H1 (cell line): Measurements from ENCODE around the gene ZNF593. TPM values are rescaled to one million over a fixed set of nuclear protein-coding genes. Genes with fewer than 3 reads are reported as not detected.

ENCODE experiments used
- ASH2L ChIP-seq: fragments of 200-600, 300-600 bp; sonication (generic); IDR thresholded peaks from one replicate; pipeline ENCODE4 v1.7.1; 2017; ENCODE audit warnings: low read length
- ATF3 ChIP-seq: IDR thresholded peaks from 2 replicates; pipeline ENCODE4 v1.6.1; 2011; ENCODE audit warnings: low read depth, mild to moderate bottlenecking, low read length; ENCODE audit not compliant: insufficient read depth
- BACH1 ChIP-seq: IDR thresholded peaks from 2 replicates; pipeline ENCODE4 v1.6.1; 2012; ENCODE audit warnings: low read length, improper control_type of control experiment
- CTBP2 ChIP-seq: IDR thresholded peaks from 2 replicates; pipeline ENCODE4 v1.7.0; 2011; ENCODE audit warnings: borderline replicate concordance, mild to moderate bottlenecking, moderate library complexity, mixed read lengths, low read length; ENCODE audit not compliant: insufficient read depth, insufficient read length
- EGR1 ChIP-seq: IDR thresholded peaks from 2 replicates; pipeline ENCODE4 v1.6.1; 2011; ENCODE audit warnings: low read depth, low read length, borderline replicate concordance
- EP300 ChIP-seq, 2 experiments: IDR thresholded peaks; 1 replicate in 1 of 2; 2 replicates in 1 of 2; pipeline ENCODE4 v1.6.1; 2011 to 2012; ENCODE audit warnings: low read depth in 2 of 2, low read length in 2 of 2, mild to moderate bottlenecking in 2 of 2, borderline replicate concordance in 1 of 2, inconsistent platforms in 1 of 2, moderate library complexity in 1 of 2
- GABPA ChIP-seq: IDR thresholded peaks from 2 replicates; pipeline ENCODE4 v1.6.1; 2011; ENCODE audit warnings: mild to moderate bottlenecking, low read length, moderate library complexity, borderline replicate concordance; ENCODE audit not compliant: insufficient read depth
- MAX ChIP-seq: IDR thresholded peaks from 2 replicates; pipeline ENCODE4 v1.6.1; 2012; ENCODE audit warnings: inconsistent platforms
- NRF1 ChIP-seq: IDR thresholded peaks from 2 replicates; pipeline ENCODE4 v1.6.1; 2011; ENCODE audit warnings: mild to moderate bottlenecking, low read depth, low read length, improper control_type of control experiment
- PHF8 ChIP-seq: fragments of 200-600 bp; sonication (generic); conservative IDR thresholded peaks from 2 replicates; pipeline ENCODE4 v1.7.1; 2012; ENCODE audit warnings: low read depth, mild to moderate bottlenecking, inconsistent platforms, low read length, moderate library complexity
- POLR2AphosphoS5 ChIP-seq: IDR thresholded peaks from 2 replicates; pipeline ENCODE4 v1.6.1; 2011; ENCODE audit warnings: low read depth, low read length
- RAD21 ChIP-seq, 2 experiments: IDR thresholded peaks in 1 of 2; conservative IDR thresholded peaks in 1 of 2; 2 replicates each; pipeline ENCODE4 v1.6.1; 2011; ENCODE audit warnings: low read depth in 2 of 2, low read length in 2 of 2, improper control_type of control experiment in 1 of 2, inconsistent platforms in 1 of 2, mild to moderate bottlenecking in 1 of 2, moderate library complexity in 1 of 2
- RNF2 ChIP-seq: fragments of 200-900, 300-1000 bp; sonication (generic); IDR thresholded peaks from 2 replicates; pipeline ENCODE4 v1.7.1; 2016; ENCODE audit warnings: borderline replicate concordance, low read depth, mild to moderate bottlenecking, antibody characterized with exemption, low read length; ENCODE audit not compliant: poor library complexity, severe bottlenecking; ENCODE audit errors: missing control alignments
- SP1 ChIP-seq: IDR thresholded peaks from 2 replicates; pipeline ENCODE4 v1.6.1; 2011; ENCODE audit warnings: low read depth, low read length
- TAF1 ChIP-seq: IDR thresholded peaks from 2 replicates; pipeline ENCODE4 v1.6.1; 2011; ENCODE audit warnings: mild to moderate bottlenecking, low read depth, low read length
- polyA plus RNA-seq, 7 experiments: library from polyadenylated mRNA; depleted of rRNA in 3 of 7; stranded (reverse) in 5 of 7; unstranded in 2 of 7; fragments of >200 nt in 5 of 7; fragments of 200-250 nt in 2 of 7; gene quantifications; 1 replicate in 5 of 7; 2 replicates in 1 of 7; 4 replicates in 1 of 7; pipeline versions ENCODE4 v1.2.1 to v1.2.3, GENCODE V29; 2011 to 2013; ENCODE audit warnings: missing spikeins in 2 of 7, mixed read lengths in 2 of 7
- total RNA-seq: library from RNA; stranded (reverse); fragmentation: NEBNext Ultra II Directional; extraction: Animal tissue kit (Norgen Biotek cat#: 25700); gene quantifications from 2 replicates; pipeline ENCODE4 v1.2.1, GENCODE V29; 2021
- TF ChIP-seq, protein P1 (sequence below): IDR thresholded peaks from 2 replicates; pipeline ENCODE4 v1.6.1; 2011; ENCODE audit warnings: low read length, improper control_type of control experiment

The ZNF593 gene
- total and polyA plus RNA-seq, 2 of the 8 experiments (the other 6 are each of a cell fraction or from before 2014, with no cell fraction given): 38.2 to 68.0 TPM

- TF ChIP-seq ASH2L: peak; percentile 60
- peak; percentile 56 for TF ChIP-seq PHF8
- peak; percentile 40 for TF ChIP-seq RNF2
- peak; percentile 41; the same call in 1 of the 2 replicates for TF ChIP-seq TAF1
- TF ChIP-seq RAD21 (IDR thresholded peaks at IDR 0.05 in 1 of 2, conservative IDR thresholded peaks at IDR 0.05 in 1 of 2; ENCODE audit: low read depth in 2 of 2, low read length in 2 of 2): peak in 1 of 2 experiments; percentile 48; a peak in 2 of 4 replicates
- peak; percentile 52 for TF ChIP-seq CTBP2
- TF ChIP-seq POLR2AphosphoS5: no peak
- TF ChIP-seq NRF1: peak; percentile 21; the same call in 1 of the 2 replicates
- TF ChIP-seq BACH1: no peak
- peak; percentile 55; the same call in 1 of the 2 replicates for TF ChIP-seq MAX
- TF ChIP-seq ATF3: 0 out of 2 replicates have a peak, but pooled peaks have one; percentile 42
- TF ChIP-seq, protein P1, sequence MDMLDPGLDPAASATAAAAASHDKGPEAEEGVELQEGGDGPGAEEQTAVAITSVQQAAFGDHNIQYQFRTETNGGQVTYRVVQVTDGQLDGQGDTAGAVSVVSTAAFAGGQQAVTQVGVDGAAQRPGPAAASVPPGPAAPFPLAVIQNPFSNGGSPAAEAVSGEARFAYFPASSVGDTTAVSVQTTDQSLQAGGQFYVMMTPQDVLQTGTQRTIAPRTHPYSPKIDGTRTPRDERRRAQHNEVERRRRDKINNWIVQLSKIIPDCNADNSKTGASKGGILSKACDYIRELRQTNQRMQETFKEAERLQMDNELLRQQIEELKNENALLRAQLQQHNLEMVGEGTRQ: peak; percentile 66
- TF ChIP-seq SP1: 0 out of 2 replicates have a peak, but pooled peaks have one; percentile 13
- TF ChIP-seq EGR1: no peak
- TF ChIP-seq EP300 (IDR thresholded peaks at IDR 0.05; ENCODE audit: borderline replicate concordance in 1 of 2, low read depth in 2 of 2, low read length in 2 of 2): peak in 1 of 2 experiments; percentile 11; a peak in 1 of 3 replicates
- TF ChIP-seq GABPA: no peak
Observed at GRCh38 chr1:26164036-26164860, 5.5 kb upstream of the ZNF593 start (continued).
